Measurements from ENCODE around the gene CIDEB. TPM values are rescaled to one million over a fixed set of nuclear protein-coding genes. Genes with fewer than 3 reads are reported as not detected.
"Not testable (repeated sequence)": the region's sequence is repeated elsewhere in the genome, so short reads cannot be mapped to it uniquely, and the experiment has no call there.

Gene CIDEB, protein sequence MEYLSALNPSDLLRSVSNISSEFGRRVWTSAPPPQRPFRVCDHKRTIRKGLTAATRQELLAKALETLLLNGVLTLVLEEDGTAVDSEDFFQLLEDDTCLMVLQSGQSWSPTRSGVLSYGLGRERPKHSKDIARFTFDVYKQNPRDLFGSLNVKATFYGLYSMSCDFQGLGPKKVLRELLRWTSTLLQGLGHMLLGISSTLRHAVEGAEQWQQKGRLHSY
- total RNA-seq (ENCODE audit: unreplicated experiment) = 1.8 TPM
- long read RNA-seq, partial matches to known transcripts = 0 of 1 reads
- long read RNA-seq, other reads (novel, unspliced or antisense) = 1 of 1 reads

DNA sequence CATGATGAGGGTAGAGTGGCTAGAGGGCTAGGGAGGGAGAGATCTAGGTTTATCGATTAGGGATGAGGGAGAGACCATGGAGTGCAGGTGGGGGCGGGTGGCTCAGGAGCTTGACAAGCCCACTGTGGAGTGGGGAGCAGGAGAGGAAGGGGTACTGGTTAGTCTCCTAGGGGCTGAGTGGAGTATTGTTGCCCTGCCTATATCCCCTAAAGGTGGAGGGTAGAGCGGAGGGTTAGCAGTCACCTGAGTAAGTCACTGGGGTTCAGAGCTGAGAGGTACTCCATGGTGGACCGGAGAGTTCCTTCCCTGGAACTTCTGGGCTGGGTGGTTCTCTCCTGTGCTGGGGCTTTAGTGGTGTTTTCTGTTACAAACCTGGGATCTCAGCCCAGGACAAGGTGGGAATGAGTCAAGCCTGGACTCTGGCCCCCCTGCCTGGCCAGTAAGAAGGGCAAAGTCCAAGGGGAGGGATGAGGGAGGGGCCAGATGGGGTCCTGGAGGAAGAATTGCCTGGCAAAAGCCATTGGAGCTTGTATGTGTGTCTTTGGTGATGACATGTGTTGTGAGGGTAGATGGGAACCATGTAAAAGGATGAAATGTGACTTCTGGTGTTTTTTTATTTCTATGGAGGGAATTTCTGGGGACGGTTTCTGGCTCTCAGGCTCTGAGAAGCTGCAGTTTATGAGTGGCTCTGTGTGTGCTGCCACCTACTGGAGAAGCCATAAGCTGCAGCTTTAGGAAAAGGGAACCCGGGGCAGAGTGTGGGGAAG lies at the start of gene CIDEB:
Gene CIDEB, minus strand, starts transcription at position 403 of the 767 bp plus-strand sequence. Its CDS starts 119 bp downstream, at position 284.
- no peaks in the 10 kb centered on the region for H3K36me3 Mint-ChIP-seq (ENCODE audit: unreplicated experiment)
- H3K4me1 Mint-ChIP-seq (ENCODE audit: low read depth, unreplicated experiment) = peaks cover 2% of the 10 kb centered on the region
- no peak within 1 kb of the TSS for H3K27ac Mint-ChIP-seq (ENCODE audit: unreplicated experiment)
- DNase-seq = peak; percentile 71
- peaks cover 12% of the 10 kb centered on the region for H3K27me3 Mint-ChIP-seq (ENCODE audit: unreplicated experiment)
- H3K9me3 Mint-ChIP-seq (ENCODE audit: unreplicated experiment) = peaks cover 4% of the 10 kb centered on the region
- TF ChIP-seq, protein P1, sequence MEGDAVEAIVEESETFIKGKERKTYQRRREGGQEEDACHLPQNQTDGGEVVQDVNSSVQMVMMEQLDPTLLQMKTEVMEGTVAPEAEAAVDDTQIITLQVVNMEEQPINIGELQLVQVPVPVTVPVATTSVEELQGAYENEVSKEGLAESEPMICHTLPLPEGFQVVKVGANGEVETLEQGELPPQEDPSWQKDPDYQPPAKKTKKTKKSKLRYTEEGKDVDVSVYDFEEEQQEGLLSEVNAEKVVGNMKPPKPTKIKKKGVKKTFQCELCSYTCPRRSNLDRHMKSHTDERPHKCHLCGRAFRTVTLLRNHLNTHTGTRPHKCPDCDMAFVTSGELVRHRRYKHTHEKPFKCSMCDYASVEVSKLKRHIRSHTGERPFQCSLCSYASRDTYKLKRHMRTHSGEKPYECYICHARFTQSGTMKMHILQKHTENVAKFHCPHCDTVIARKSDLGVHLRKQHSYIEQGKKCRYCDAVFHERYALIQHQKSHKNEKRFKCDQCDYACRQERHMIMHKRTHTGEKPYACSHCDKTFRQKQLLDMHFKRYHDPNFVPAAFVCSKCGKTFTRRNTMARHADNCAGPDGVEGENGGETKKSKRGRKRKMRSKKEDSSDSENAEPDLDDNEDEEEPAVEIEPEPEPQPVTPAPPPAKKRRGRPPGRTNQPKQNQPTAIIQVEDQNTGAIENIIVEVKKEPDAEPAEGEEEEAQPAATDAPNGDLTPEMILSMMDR (IDR thresholded peaks at IDR 0.05; ENCODE audit: partially characterized antibody, unreplicated experiment) = peak; percentile 83
- no peak within 1 kb of the TSS for H3K4me3 Mint-ChIP-seq (ENCODE audit: unreplicated experiment)

DNA sequence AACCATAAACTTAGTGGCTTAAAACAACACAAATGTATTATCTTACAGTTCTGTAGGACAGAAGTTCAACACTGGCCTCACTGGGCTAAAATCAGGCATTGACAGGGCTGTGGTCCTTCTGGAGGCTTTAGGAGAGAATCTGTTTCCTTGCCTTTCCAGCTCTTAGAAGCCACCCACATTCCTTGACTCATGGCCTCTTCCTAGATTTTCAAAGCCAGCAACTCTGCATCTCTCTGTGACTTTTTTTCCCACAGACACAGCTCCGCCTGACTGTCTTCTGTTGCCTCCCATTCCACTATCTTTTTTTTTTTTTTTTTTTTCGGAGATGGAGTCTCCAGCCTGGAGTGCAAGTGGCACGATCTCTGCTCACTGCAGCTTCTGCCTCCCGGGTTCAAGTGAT lies 48.4 kb upstream of the CIDEB start:
- H3K36me3 Mint-ChIP-seq (ENCODE audit: unreplicated experiment) = no peaks in the 10 kb centered on the region
- H3K27ac Mint-ChIP-seq (ENCODE audit: unreplicated experiment) = no peak overlapping the region
- peaks cover 4% of the 10 kb centered on the region for H3K9me3 Mint-ChIP-seq (ENCODE audit: unreplicated experiment)
- peaks cover 3% of the 10 kb centered on the region for H3K27me3 Mint-ChIP-seq (ENCODE audit: unreplicated experiment)
- no peak overlapping the region for H3K4me3 Mint-ChIP-seq (ENCODE audit: unreplicated experiment)
- DNase-seq = no peak
- no peaks in the 10 kb centered on the region for H3K4me1 Mint-ChIP-seq (ENCODE audit: low read depth, unreplicated experiment)
- TF ChIP-seq, protein P1 (IDR thresholded peaks at IDR 0.05; ENCODE audit: partially characterized antibody, unreplicated experiment) = no peak

DNA sequence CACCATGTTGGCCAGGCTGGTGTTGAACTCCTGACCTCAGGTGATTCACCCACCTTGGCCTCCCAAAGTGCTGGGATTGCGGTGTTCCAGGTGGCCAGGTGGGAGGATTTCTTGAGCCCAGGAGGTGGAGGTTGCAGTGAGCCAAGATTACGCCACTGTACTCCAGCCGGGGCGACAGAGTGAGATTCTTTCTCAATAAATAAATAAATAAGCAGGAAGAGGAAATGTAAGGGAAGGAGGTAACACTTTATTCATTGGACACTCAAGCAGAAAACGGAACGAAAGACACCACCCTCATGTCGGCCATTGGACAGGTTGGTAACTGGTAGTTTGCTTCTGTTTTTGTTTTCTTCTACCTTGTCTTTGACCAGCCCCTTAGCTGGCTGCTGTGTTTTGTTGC lies 47.2 kb upstream of the CIDEB start:
- Mint-ChIP-seq H3K4me3 (ENCODE audit: unreplicated experiment) (no peak overlapping the region), H3K36me3 (ENCODE audit: unreplicated experiment) (no peaks in the 10 kb centered on the region), H3K9me3 (ENCODE audit: unreplicated experiment) (peaks cover 4% of the 10 kb centered on the region), H3K4me1 (ENCODE audit: low read depth, unreplicated experiment) (no peaks in the 10 kb centered on the region), H3K27me3 (ENCODE audit: unreplicated experiment) (peaks cover 3% of the 10 kb centered on the region), H3K27ac (ENCODE audit: unreplicated experiment) (no peak overlapping the region)
- DNase-seq = no peak
- TF ChIP-seq, protein P1 (IDR thresholded peaks at IDR 0.05; ENCODE audit: partially characterized antibody, unreplicated experiment) = no peak

DNA sequence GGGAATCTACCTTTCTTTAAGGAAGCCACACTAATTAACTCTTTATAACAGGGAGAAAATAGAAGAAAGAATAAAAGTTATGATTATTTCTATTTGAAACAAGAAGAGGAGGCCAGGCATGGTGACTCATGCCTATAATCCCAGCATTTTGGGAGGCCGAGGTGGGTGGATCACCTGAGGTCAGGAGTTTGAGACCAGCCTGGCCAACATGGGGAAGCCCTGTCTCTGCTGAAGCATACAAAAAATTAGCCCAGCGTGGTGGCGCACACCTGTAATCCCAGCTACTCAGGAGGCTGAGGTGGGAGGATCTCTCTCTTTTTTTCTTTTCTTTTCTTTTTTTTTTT lies 46.7 kb upstream of the CIDEB start:
- H3K27ac Mint-ChIP-seq (ENCODE audit: unreplicated experiment); H3K27me3 Mint-ChIP-seq (ENCODE audit: unreplicated experiment); H3K4me1 Mint-ChIP-seq (ENCODE audit: low read depth, unreplicated experiment); H3K9me3 Mint-ChIP-seq (ENCODE audit: unreplicated experiment); H3K36me3 Mint-ChIP-seq (ENCODE audit: unreplicated experiment); DNase-seq; H3K4me3 Mint-ChIP-seq (ENCODE audit: unreplicated experiment): not testable (repeated sequence)

DNA sequence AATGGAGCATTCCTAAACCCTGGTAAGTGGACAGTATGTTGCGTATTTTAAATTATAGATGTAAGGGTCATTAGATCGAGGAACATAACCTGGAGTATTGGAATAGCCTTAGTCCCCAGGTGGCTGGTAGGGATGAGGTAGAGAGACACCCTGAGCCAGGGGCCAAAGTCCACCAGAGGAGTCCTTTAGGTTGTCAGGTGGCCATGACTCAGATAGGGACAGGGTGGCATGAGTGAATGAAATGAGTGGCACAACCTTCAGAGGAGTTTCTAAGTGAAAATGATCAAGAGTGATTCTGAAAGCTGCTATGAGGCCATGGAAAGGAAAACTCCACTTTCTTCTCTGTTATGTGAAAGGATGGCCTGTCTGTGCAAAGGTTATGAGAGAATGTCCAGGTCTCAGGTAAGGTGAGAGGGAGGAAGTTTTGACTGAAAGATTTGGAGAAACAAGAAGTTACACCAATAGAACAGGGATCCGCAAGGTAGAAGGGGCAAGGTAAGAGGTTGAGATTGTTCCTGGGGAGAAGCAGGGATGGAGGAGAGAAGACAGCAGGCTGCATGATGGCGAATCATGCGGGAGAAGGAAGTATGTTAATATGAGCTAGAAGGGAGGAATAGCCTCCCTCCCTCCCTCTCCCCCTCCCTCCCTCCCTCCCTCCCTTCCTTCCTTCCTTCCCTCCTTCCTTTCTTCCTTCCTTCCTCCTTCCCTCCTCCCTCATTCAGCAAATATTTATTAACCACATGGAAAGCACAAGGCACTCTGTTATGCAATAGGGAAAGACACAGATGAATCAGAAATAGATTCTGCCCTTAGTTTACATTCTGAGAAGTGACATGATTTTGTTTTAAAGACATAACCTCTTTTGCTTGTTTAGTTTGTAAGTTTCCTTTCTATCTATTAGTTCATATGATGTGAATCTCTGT lies 46.0 kb upstream of the CIDEB start:
- no peaks in the 10 kb centered on the region for H3K36me3 Mint-ChIP-seq (ENCODE audit: unreplicated experiment)
- no peaks in the 10 kb centered on the region for H3K4me1 Mint-ChIP-seq (ENCODE audit: low read depth, unreplicated experiment)
- no peak overlapping the region for H3K27ac Mint-ChIP-seq (ENCODE audit: unreplicated experiment)
- H3K27me3 Mint-ChIP-seq (ENCODE audit: unreplicated experiment) = peaks cover 3% of the 10 kb centered on the region
- DNase-seq = no peak
- H3K4me3 Mint-ChIP-seq (ENCODE audit: unreplicated experiment) = no peak overlapping the region
- TF ChIP-seq, protein P1 (IDR thresholded peaks at IDR 0.05; ENCODE audit: partially characterized antibody, unreplicated experiment) = no peak
- no peaks in the 10 kb centered on the region for H3K9me3 Mint-ChIP-seq (ENCODE audit: unreplicated experiment)
